Stimulated activated CD4-positive, alpha-beta T cell treated with anti-CD3 and anti-CD28 coated beads, TNF-alpha, amount 100 ng/mL, for 24 hours (primary cell): ENCODE data around the gene PDIA2.
"Not testable (repeated sequence)": the region's sequence is repeated elsewhere in the genome, so short reads cannot be mapped to it uniquely, and the experiment has no call there.

ENCODE experiments used
- DNase-seq, 3 experiments: peaks; one replicate each; pipeline ENCODE4 v3.0.0-alpha.2; 2020; ENCODE audit warnings: low read depth in 3 of 3

PDIA2 gene

DNA sequence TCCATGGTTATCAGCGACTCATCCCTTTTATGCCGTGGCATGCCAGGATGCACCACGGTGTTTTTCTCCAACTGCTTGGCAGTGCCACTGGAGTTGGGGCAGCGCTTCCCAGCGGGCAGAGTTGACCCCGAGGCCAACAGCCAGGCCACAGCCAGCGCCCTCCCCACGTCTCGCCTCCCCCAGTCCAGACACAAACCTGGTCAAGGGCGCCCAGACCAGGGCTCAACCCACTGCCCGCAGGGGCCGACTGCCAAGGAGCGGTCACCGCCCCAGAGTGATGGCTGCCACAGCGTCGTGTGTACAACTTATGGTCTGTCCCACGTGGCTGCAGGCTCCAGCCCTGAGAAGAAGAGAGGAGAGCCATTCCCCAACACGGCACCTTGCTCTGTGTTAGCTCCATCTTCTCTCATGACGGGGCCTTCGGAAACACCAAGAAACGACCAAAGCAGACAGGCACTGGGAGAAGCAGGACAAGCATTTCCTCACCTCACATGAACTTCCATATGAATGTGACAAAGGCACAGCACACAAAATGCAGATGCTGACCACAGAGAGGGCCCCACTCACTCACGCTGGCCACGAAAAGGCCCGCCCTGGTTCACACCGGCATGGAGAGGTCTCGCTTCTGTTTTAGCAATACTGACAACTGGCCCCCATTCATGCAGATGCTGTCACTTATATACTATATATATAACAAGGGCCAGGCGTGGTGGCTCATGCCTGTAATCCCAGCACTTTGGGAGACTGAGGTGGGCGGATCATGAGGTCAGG lies 42.6 kb downstream of the PDIA2 start:
- no peak for DNase-seq

DNA sequence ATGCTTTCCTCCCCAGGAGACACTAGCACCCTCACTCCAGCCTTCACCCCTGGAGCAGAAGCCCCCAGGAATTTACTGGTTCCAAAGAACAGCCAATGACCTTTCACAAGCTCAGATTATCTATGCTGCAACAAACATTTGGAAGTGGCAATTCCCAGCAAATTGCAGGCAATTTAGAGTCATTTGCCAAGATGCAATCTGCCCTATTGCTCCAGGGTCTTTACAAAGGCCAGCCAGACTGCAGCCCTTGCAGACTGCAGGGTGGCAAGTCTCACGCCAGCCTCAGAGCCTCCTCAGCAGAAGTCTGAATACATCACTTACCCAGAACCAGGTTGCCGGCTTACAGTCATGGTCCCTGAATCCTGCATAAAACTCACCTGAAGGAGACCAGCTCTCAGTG lies 47.8 kb downstream of the PDIA2 start:
- no peak for DNase-seq

DNA sequence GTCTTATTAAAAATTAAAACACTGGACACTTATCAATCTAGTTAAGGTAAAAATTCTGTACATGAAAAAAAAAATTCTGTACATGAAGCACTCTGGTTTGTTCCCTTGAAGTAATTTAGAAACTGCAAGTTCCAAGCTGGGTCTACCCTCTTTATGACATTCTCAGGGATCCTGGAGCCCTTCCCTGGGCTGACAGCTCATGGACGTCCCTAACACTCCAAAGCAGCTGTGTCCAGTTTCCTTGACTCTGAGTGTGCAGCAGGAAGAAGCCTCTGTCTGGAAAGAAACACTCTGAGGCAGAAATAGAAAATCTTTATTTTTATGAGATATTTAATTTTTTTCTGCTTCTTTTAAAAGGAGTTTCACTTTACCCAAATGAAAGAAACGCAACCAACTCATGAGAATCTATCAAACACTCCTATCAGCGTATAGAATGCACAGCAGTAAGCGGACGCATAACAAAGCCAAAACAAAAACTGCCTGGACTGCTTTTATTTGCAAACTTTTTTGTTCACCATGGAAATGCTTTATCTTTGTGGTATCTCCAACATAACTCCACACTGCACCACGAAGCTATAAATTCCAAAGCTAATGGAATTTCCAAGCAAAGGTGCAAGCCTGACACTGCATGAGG lies 48.3 kb downstream of the PDIA2 start:
- DNase-seq = not testable (repeated sequence)

DNA sequence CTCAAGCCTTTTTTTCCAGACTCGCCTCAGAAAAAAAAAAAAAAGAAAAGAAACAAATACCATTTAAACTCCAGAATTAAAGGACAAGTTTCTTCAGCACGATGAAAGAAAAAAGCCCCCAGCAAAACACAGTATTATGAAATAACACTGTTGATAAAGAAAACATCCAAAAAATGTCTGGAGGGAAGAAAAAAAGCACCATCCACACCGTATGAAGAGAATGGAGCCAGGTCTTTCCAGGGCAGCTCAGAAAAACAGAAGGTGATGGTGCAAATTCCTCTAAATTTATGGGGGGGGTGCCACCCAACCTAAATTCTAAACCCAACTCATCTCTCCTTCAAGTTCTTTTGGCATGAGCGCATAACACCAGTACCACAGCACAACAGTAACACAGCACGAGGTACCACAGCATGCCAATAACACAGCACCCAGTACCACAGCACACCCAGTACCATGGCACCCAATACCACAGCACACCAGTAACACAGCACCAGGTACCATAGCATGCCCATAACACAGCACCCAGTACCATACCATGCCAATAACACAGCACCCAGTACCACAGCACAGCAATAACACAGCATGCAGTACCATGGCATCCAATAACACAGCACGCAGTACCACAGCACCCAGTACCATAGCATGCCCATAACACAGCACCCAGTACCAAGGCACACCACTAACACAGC lies 50.6 kb downstream of the PDIA2 start:
- DNase-seq = no peak

DNA sequence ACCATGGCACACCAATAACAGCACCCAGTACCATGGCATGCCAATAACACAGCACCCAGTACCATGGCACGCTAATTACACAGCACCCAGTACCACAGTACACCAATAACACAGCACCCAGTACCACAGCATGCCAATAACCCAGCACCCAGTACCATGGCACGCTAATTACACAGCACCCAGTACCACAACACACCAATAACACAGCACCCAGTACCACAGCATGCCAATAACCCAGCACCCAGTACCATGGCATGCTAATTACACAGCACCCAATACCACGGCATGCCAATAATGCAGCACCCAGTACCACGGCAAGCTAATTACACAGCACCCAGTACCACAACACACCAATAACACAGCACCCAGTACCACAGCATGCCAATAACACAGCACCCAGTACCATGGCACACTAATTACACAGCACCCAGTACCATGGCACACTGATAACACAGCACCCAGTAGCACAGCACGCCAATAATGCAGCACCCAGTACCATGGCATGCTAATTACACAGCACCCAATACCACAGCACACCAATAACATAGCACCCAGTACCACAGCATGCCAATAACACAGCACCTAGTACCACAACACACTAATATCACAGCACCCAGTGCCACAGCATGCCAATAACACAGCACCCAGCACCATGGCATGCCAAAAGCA lies 51.3 kb downstream of the PDIA2 start:
- not testable (repeated sequence) for DNase-seq

DNA sequence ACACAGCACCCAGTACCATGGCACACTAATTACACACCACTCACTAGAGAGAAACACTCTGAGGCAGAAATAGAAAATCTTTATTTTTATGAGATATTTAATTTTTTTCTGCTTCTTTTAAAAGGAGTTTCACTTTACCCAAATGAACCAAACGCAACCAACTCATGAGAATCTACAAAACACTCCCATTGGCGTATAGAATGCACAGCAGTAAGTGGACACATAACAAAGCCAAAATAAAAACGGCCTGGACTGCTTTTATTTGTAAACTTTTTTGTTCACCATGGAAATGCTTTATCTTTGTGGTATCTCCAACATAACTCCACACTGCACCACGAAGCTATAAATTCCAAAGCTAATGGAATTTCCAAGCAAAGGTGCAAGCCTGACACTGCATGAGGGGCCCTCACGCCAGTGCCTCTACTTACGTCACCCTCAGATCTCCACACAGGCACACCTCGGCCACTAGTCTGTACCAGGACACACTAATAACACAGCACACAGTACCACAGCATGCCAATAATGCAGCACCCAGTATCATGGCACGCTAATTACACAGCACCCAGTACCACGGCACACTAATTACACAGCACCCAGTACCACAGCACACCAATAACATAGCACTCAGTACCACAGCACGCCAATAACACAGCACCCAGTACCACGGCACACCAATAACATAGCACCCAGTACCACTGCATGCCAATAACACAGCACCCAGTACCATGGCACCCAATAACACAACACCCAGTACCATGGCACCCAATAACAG lies 52.1 kb downstream of the PDIA2 start:
- not testable (repeated sequence) for DNase-seq

DNA sequence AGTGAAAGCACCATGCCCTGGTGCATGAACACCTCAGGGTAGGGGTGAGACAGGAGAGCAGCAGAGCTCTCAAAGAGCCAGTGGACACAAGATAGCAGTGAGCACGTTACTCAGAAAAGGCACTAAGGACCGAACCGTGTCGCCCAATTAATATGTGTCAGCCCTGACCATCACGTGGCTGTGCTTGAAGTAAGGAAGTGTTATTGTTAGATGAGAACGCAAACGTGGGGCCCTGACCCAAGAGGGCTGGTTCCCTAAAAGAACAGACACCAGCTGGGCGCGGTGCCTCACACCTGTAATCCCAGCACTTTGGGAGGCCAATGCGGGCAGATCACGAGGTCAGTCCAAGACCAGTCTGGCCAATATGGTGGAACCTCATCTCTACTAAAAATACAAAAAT lies 53.3 kb downstream of the PDIA2 start:
- DNase-seq = no peak
